Keratinocyte (primary cell): Measurements from ENCODE around the gene HERPUD1. TPM values are rescaled to one million over a fixed set of nuclear protein-coding genes. Genes with fewer than 3 reads are reported as not detected.

Experiments
- DNase-seq: peaks from one replicate; pipeline ENCODE4 v3.0.0-alpha.2; 2011; ENCODE audit warnings: low read depth, missing footprints, low spot score
- FAIRE-seq: peaks from 2 replicates; lab custom pipeline; 2011; peaks lifted over from hg19 to GRCh38; lab: Jason Lieb, UNC
- H2AFZ ChIP-seq: 2 replicates; pipeline ENCODE4 v1.6.0; 2012; ENCODE audit warnings: low read length, control low read depth, inconsistent platforms; ENCODE audit not compliant: control insufficient read depth
- H3K27ac ChIP-seq: 2 replicates; pipeline ENCODE4 v1.5.1; 2011; ENCODE audit warnings: low read length; ENCODE audit not compliant: control insufficient read depth, insufficient read depth
- H3K27me3 ChIP-seq: 3 replicates; pipeline ENCODE4 v1.6.0; 2011; ENCODE audit warnings: low read length; ENCODE audit not compliant: control insufficient read depth, insufficient read depth; ENCODE audit errors: extremely low read depth
- H3K36me3 ChIP-seq, 2 experiments: 2 replicates in 1 of 2; 3 replicates in 1 of 2; pipeline ENCODE4 v1.5.1; 2011; ENCODE audit warnings: low read length in 2 of 2, mild to moderate bottlenecking in 1 of 2; ENCODE audit not compliant: control insufficient read depth in 2 of 2, insufficient read depth in 2 of 2; ENCODE audit errors: extremely low read depth in 1 of 2
- H3K4me1 ChIP-seq: 3 replicates; pipeline ENCODE4 v1.5.1; 2011; ENCODE audit warnings: low read length; ENCODE audit not compliant: control insufficient read depth, insufficient read depth; ENCODE audit errors: extremely low read depth
- H3K4me2 ChIP-seq: 3 replicates; pipeline ENCODE4 v1.6.0; 2011; ENCODE audit warnings: low read depth, low read length; ENCODE audit not compliant: control insufficient read depth, insufficient read depth; ENCODE audit errors: extremely low read depth
- H3K4me3 ChIP-seq, 3 experiments: fragments of 200-600 bp in 1 of 3; sonication (generic) in 1 of 3; 2 replicates in 2 of 3; 3 replicates in 1 of 3; pipeline ENCODE4 v1.5.1; 2011 to 2016; ENCODE audit warnings: low read length in 3 of 3, mild to moderate bottlenecking in 3 of 3, control low read depth in 2 of 3, inconsistent platforms in 1 of 3, low read depth in 1 of 3, mixed read lengths in 1 of 3, mixed run types in 1 of 3, moderate library complexity in 1 of 3; ENCODE audit not compliant: control insufficient read depth in 2 of 3, insufficient read depth in 2 of 3; ENCODE audit errors: extremely low read depth in 1 of 3
- H3K79me2 ChIP-seq: 2 replicates; pipeline ENCODE4 v1.6.0; 2012; ENCODE audit warnings: low read length; ENCODE audit not compliant: control insufficient read depth, insufficient read depth
- H3K9ac ChIP-seq: 3 replicates; pipeline ENCODE4 v1.6.0; 2011; ENCODE audit warnings: low read length; ENCODE audit not compliant: control insufficient read depth, insufficient read depth; ENCODE audit errors: extremely low read depth
- H3K9me1 ChIP-seq: 3 replicates; pipeline ENCODE4 v1.6.0; 2011; ENCODE audit warnings: low read length; ENCODE audit not compliant: control insufficient read depth, insufficient read depth; ENCODE audit errors: extremely low read depth
- H3K9me3 ChIP-seq: 2 replicates; pipeline ENCODE4 v1.5.1; 2012; ENCODE audit warnings: low read depth, low read length; ENCODE audit not compliant: control insufficient read depth
- H4K20me1 ChIP-seq: 3 replicates; pipeline ENCODE4 v1.6.0; 2011; ENCODE audit warnings: low read length; ENCODE audit not compliant: control insufficient read depth, insufficient read depth; ENCODE audit errors: extremely low read depth
- CTCF ChIP-seq, 3 experiments: IDR thresholded peaks in 1 of 3; conservative IDR thresholded peaks in 1 of 3; optimal IDR thresholded peaks in 1 of 3; 2 replicates in 2 of 3; 3 replicates in 1 of 3; pipeline versions ENCODE3 to v1.5.1; 2011; ENCODE audit warnings: low read length in 3 of 3, mild to moderate bottlenecking in 3 of 3, moderate library complexity in 2 of 3, control low read depth in 1 of 3, inconsistent platforms in 1 of 3; ENCODE audit not compliant: insufficient read depth in 2 of 3; ENCODE audit errors: extremely low read depth in 1 of 3
- EZH2 ChIP-seq: IDR thresholded peaks from one replicate; pipeline ENCODE4 v1.6.1; 2012; ENCODE audit warnings: inconsistent platforms, mild to moderate bottlenecking, low read length, moderate library complexity
- dilution Hi-C: fragments of 300-500 bp; cut with MboI; formaldehyde crosslinking; loops from one replicate; pipeline ENCODE4 v1.7.0; 2020; ENCODE audit warnings: low sequenced_read_pairs; ENCODE audit not compliant: extremely low pct_ligation_motif_present
- polyA plus RNA-seq, 5 experiments: library from polyadenylated mRNA; depleted of rRNA in 3 of 5; stranded (reverse) in 3 of 5; stranded (forward) in 1 of 5; unstranded in 1 of 5; fragments of >200 nt; gene quantifications; 1 replicate in 1 of 5; 2 replicates in 3 of 5; 3 replicates in 1 of 5; pipeline versions ENCODE4 v1.2.1 to v1.2.3, GENCODE V29; 2011 to 2012; ENCODE audit warnings: missing spikeins in 2 of 5, low read depth in 1 of 5, low replicate concordance in 1 of 5

Gene HERPUD1
- polyA plus RNA-seq, 1 donor (not counting 4 experiments of a cell fraction or from before 2014, with no cell fraction given), result 183 TPM

- Histone ChIP-seq H3K9ac (no peak overlapping the region), H4K20me1 (no peaks in the 10 kb centered on the region), H3K4me2 (no peak overlapping the region), H3K27ac (no peak overlapping the region), H3K36me3 (no peaks in the 10 kb centered on the region), H3K79me2 (no peaks in the 10 kb centered on the region), H3K4me1 (no peaks in the 10 kb centered on the region), H2AFZ (no peak overlapping the region), H3K27me3 (peaks cover 6% of the 10 kb centered on the region), H3K9me1 (no peaks in the 10 kb centered on the region), H3K9me3 (no peaks in the 10 kb centered on the region), H3K4me3 (no peak overlapping the region)
- no peak for TF ChIP-seq CTCF (optimal IDR thresholded peaks at IDR 0.05 in 1 of 3, IDR thresholded peaks at IDR 0.05 in 1 of 3, conservative IDR thresholded peaks at IDR 0.05 in 1 of 3; ENCODE audit: extremely low read depth in 1 of 3, insufficient read depth in 2 of 3, low read length in 3 of 3)
- no peak for TF ChIP-seq EZH2
- no peak for DNase-seq
- dilution Hi-C loops, result no loop called here
- FAIRE-seq, result no peak
These were observed 34.1 kb downstream of the HERPUD1 start for GRCh38 chr16:56966093-56966475.

- Histone ChIP-seq H3K27ac (no peak overlapping the region), H3K4me1 (no peaks in the 10 kb centered on the region), H3K27me3 (peaks cover 16% of the 10 kb centered on the region), H3K36me3 (no peaks in the 10 kb centered on the region), H3K9ac (no peak overlapping the region), H3K9me1 (no peaks in the 10 kb centered on the region), H3K79me2 (no peaks in the 10 kb centered on the region), H2AFZ (no peak overlapping the region), H3K4me2 (no peak overlapping the region), H4K20me1 (no peaks in the 10 kb centered on the region), H3K4me3 (no peak overlapping the region), H3K9me3 (no peaks in the 10 kb centered on the region)
- FAIRE-seq (no peak), DNase-seq (no peak)
- dilution Hi-C loops, result no loop called here
- TF ChIP-seq EZH2 (no peak), CTCF (optimal IDR thresholded peaks at IDR 0.05 in 1 of 3, IDR thresholded peaks at IDR 0.05 in 1 of 3, conservative IDR thresholded peaks at IDR 0.05 in 1 of 3; ENCODE audit: extremely low read depth in 1 of 3, insufficient read depth in 2 of 3, low read length in 3 of 3) (no peak)
These were observed 35.8 kb downstream of the HERPUD1 start for GRCh38 chr16:56967733-56968132.
